Esophagus muscularis mucosa (tissue), 3 donors: ENCODE measurements around the gene GSTM3.

Experiments
- POLR2A ChIP-seq: fragments of 450-650 bp; IDR thresholded peaks from one replicate; pipeline ENCODE4 v1.6.1; 2017; ENCODE audit warnings: antibody characterized with exemption, moderate library complexity, mild to moderate bottlenecking, low read depth
- POLR2AphosphoS5 ChIP-seq, 2 donors: sonication (generic); formaldehyde crosslinking; IDR thresholded peaks; one replicate each; pipeline ENCODE4 v1.6.1; 2017; ENCODE audit warnings: antibody characterized with exemption in 2 of 2
- TF ChIP-seq, protein P1 (sequence below), 3 experiments: fragments of 200-600 bp in 2 of 3; fragments of 450-650 bp in 1 of 3; sonication (generic) in 2 of 3; IDR thresholded peaks; one replicate each; pipeline ENCODE4 v1.5.1; 2017 to 2019; ENCODE audit warnings: antibody characterized with exemption in 3 of 3, mild to moderate bottlenecking in 2 of 3, moderate library complexity in 1 of 3

- TF ChIP-seq, protein P1, sequence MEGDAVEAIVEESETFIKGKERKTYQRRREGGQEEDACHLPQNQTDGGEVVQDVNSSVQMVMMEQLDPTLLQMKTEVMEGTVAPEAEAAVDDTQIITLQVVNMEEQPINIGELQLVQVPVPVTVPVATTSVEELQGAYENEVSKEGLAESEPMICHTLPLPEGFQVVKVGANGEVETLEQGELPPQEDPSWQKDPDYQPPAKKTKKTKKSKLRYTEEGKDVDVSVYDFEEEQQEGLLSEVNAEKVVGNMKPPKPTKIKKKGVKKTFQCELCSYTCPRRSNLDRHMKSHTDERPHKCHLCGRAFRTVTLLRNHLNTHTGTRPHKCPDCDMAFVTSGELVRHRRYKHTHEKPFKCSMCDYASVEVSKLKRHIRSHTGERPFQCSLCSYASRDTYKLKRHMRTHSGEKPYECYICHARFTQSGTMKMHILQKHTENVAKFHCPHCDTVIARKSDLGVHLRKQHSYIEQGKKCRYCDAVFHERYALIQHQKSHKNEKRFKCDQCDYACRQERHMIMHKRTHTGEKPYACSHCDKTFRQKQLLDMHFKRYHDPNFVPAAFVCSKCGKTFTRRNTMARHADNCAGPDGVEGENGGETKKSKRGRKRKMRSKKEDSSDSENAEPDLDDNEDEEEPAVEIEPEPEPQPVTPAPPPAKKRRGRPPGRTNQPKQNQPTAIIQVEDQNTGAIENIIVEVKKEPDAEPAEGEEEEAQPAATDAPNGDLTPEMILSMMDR (IDR thresholded peaks at IDR 0.05), result no peak
- TF ChIP-seq POLR2A (no peak), POLR2AphosphoS5 (IDR thresholded peaks at IDR 0.05) (no peak)
Observed at GRCh38 chr1:109751531-109752260, 10.9 kb upstream of the GSTM3 start.
